GM23338 (cell line): Measurements from ENCODE around the gene FAM83F. TPM values are rescaled to one million over a fixed set of nuclear protein-coding genes. Genes with fewer than 3 reads are reported as not detected.

Source experiments
- ATAC-seq: fragments of 200-7000 bp; cut with Tn5 transposase; 3 replicates; pipeline ENCODE4 v1.9.1; 2020
- DNase-seq: peaks from one replicate; pipeline ENCODE4 v3.0.0-alpha.2; 2015; ENCODE audit warnings: low spot score
- H2AFZ ChIP-seq: fragments of 200-600 bp; sonication (generic); 2 replicates; pipeline ENCODE4 v1.8.0; 2016; ENCODE audit warnings: antibody characterized with exemption, mild to moderate bottlenecking, moderate library complexity
- H3F3A ChIP-seq: fragments of 200-600 bp; sonication (generic); replicated peaks from 2 replicates; pipeline ENCODE4 v1.8.0; 2017; ENCODE audit warnings: antibody characterized with exemption, mixed run types, low read depth
- H3K27ac ChIP-seq: fragments of 200-600 bp; sonication (generic); 2 replicates; pipeline ENCODE4 v1.6.1; 2016; ENCODE audit warnings: low read depth
- H3K27me3 ChIP-seq: fragments of 200-600 bp; sonication (generic); 2 replicates; pipeline ENCODE4 v1.8.0; 2016; ENCODE audit warnings: mild to moderate bottlenecking, mixed run types, moderate library complexity; ENCODE audit not compliant: insufficient read depth
- H3K36me3 ChIP-seq: fragments of 200-600 bp; sonication (generic); 2 replicates; pipeline ENCODE4 v1.8.0; 2016; ENCODE audit warnings: mild to moderate bottlenecking; ENCODE audit not compliant: insufficient read depth
- H3K4me1 ChIP-seq: fragments of 200-600 bp; sonication (generic); 2 replicates; pipeline ENCODE4 v1.8.0; 2016; ENCODE audit warnings: mild to moderate bottlenecking, moderate library complexity; ENCODE audit not compliant: insufficient read depth
- H3K4me2 ChIP-seq: fragments of 200-600 bp; sonication (generic); 2 replicates; pipeline ENCODE4 v1.7.1; 2017; ENCODE audit warnings: mixed run types
- H3K4me3 ChIP-seq: fragments of 200-600 bp; sonication (generic); 2 replicates; pipeline ENCODE4 v1.6.1; 2016; ENCODE audit warnings: mixed run types
- H3K79me2 ChIP-seq: fragments of 200-600 bp; sonication (generic); replicated peaks from 2 replicates; pipeline ENCODE4 v1.8.0; 2017; ENCODE audit warnings: mild to moderate bottlenecking; ENCODE audit not compliant: insufficient read depth
- H3K9me2 ChIP-seq: fragments of 200-600 bp; sonication (generic); 2 replicates; pipeline ENCODE4 v1.8.0; 2017; ENCODE audit not compliant: insufficient read depth
- H4K20me1 ChIP-seq: fragments of 200-600 bp; sonication (generic); replicated peaks from 2 replicates; pipeline ENCODE4 v1.8.0; 2017; ENCODE audit warnings: mild to moderate bottlenecking; ENCODE audit not compliant: insufficient read depth
- H3K27ac Mint-ChIP-seq: 2 replicates; pipeline ENCODE4 v1.8.0; 2020; ENCODE audit warnings: inconsistent platforms, mild to moderate bottlenecking, moderate library complexity, mixed read lengths
- H3K27me3 Mint-ChIP-seq: 3 replicates; pipeline ENCODE4 v1.8.0; 2022; ENCODE audit warnings: low read depth, mild to moderate bottlenecking, moderate library complexity, mixed read lengths, inconsistent platforms; ENCODE audit not compliant: insufficient read depth, poor library complexity
- H3K36me3 Mint-ChIP-seq: 3 replicates; pipeline ENCODE4 v1.8.0; 2021; ENCODE audit warnings: low read depth, mild to moderate bottlenecking, inconsistent platforms, moderate library complexity, mixed read lengths
- H3K4me1 Mint-ChIP-seq: 3 replicates; pipeline ENCODE4 v1.8.0; 2020; ENCODE audit warnings: mild to moderate bottlenecking, inconsistent platforms, mixed read lengths
- H3K4me3 Mint-ChIP-seq: 3 replicates; pipeline ENCODE4 v1.8.0; 2021; ENCODE audit warnings: moderate library complexity, mild to moderate bottlenecking, inconsistent platforms, mixed read lengths
- H3K9me3 Mint-ChIP-seq: 3 replicates; pipeline ENCODE4 v1.8.0; 2020; ENCODE audit warnings: moderate library complexity, mild to moderate bottlenecking, inconsistent platforms, mixed read lengths
- CREB1 ChIP-seq: fragments of 250-450 bp; sonication (Bioruptor Pico); IDR thresholded peaks from 2 replicates; pipeline ENCODE4 v1.5.0; 2020; ENCODE audit warnings: low read depth, mild to moderate bottlenecking, moderate library complexity
- CTCF ChIP-seq, 2 experiments: fragments of 200-600 bp in 1 of 2; sonication (generic) in 1 of 2; conservative IDR thresholded peaks; 2 replicates each; pipeline versions ENCODE4 v1.5.1 to v1.6.1; 2016 to 2017; ENCODE audit warnings: antibody characterized with exemption in 2 of 2, low read depth in 2 of 2, mild to moderate bottlenecking in 2 of 2, moderate library complexity in 1 of 2
- ETS1 ChIP-seq: IDR thresholded peaks from 2 replicates; pipeline ENCODE4 v1.6.1; 2016; ENCODE audit warnings: antibody characterized with exemption
- EZH2 ChIP-seq: fragments of 200-600 bp; sonication (generic); IDR thresholded peaks from one replicate; pipeline ENCODE4 v1.8.0; 2017; ENCODE audit warnings: antibody characterized with exemption, mild to moderate bottlenecking, low read depth; ENCODE audit not compliant: unreplicated experiment
- EZH2phosphoT487 ChIP-seq: fragments of 200-600 bp; sonication (generic); IDR thresholded peaks from one replicate; pipeline ENCODE4 v1.8.1; 2018; ENCODE audit warnings: antibody characterized with exemption; ENCODE audit not compliant: unreplicated experiment
- JUNB ChIP-seq: IDR thresholded peaks from one replicate; pipeline ENCODE4 v1.6.1; 2016; ENCODE audit warnings: antibody characterized with exemption; ENCODE audit not compliant: unreplicated experiment
- NANOG ChIP-seq: IDR thresholded peaks from 2 replicates; pipeline ENCODE4 v1.6.1; 2016; ENCODE audit warnings: antibody characterized with exemption, borderline replicate concordance
- POLR2AphosphoS5 ChIP-seq: IDR thresholded peaks from 2 replicates; pipeline ENCODE4 v1.6.1; 2016; ENCODE audit warnings: antibody characterized with exemption, low read depth
- REST ChIP-seq: IDR thresholded peaks from one replicate; pipeline ENCODE4 v1.6.1; 2018; ENCODE audit warnings: antibody characterized with exemption; ENCODE audit not compliant: unreplicated experiment
- STAT1 ChIP-seq: IDR thresholded peaks from one replicate; pipeline ENCODE4 v1.6.1; 2016; ENCODE audit warnings: antibody characterized with exemption; ENCODE audit not compliant: unreplicated experiment
- ZNF114 ChIP-seq: fragments of 250-450 bp; sonication (Bioruptor Pico); IDR thresholded peaks from 2 replicates; pipeline ENCODE4 v1.5.0; 2020; ENCODE audit warnings: mild to moderate bottlenecking, moderate library complexity
- ZNF331 ChIP-seq: fragments of 250-450 bp; sonication (Bioruptor Pico); IDR thresholded peaks from 2 replicates; pipeline ENCODE4 v1.5.0; 2020; ENCODE audit warnings: low read depth, mild to moderate bottlenecking, moderate library complexity
- ZNF462 ChIP-seq: fragments of 250-450 bp; sonication (Bioruptor Pico); IDR thresholded peaks from 2 replicates; pipeline ENCODE4 v1.5.0; 2020; ENCODE audit warnings: mild to moderate bottlenecking, moderate library complexity
- polyA plus RNA-seq: library from polyadenylated mRNA; unstranded; fragments of >200 nt; fragmentation: Nextera tagmentation; extraction: Ambion mirVana; gene quantifications from 2 replicates; pipeline ENCODE4 v1.2.1, GENCODE V29; 2016
- total RNA-seq: library from RNA; depleted of rRNA; stranded (reverse); fragments of >200 nt; shearing (Covaris generic); gene quantifications from 2 replicates; pipeline ENCODE4 v1.2.3, GENCODE V29; 2014

Gene FAM83F
- total and polyA plus RNA-seq, 2 experiments from 2014 or later, result 3.7 to 15.9 TPM

GRCh38 chr22:39947220-39948216 lies 47.2 kb upstream of the FAM83F start:
- Mint-ChIP-seq H3K27me3 (peaks cover 4% of the 10 kb centered on the region), H3K27ac (no peak overlapping the region), H3K9me3 (no peaks in the 10 kb centered on the region; the same call in 2 of the 3 replicates), H3K4me3 (no peak overlapping the region), H3K36me3 (no peaks in the 10 kb centered on the region; the same call in 2 of the 3 replicates), H3K4me1 (peaks cover 43% of the 10 kb centered on the region)
- Histone ChIP-seq H3K79me2 (no peaks in the 10 kb centered on the region), H3K4me1 (peaks cover 44% of the 10 kb centered on the region), H3K27ac (no peak overlapping the region), H3K36me3 (no peaks in the 10 kb centered on the region), H3K27me3 (no peaks in the 10 kb centered on the region), H3K9me2 (peaks cover 4% of the 10 kb centered on the region; the same call in 1 of the 2 replicates), H3K4me2 (peak overlapping the region; percentile 56; the same call in 1 of the 2 replicates), H2AFZ (peak overlapping the region; percentile 86; the same call in 1 of the 2 replicates), H3K4me3 (no peak overlapping the region), H3F3A (peaks cover 2% of the 10 kb centered on the region; the same call in 1 of the 2 replicates), H4K20me1 (no peaks in the 10 kb centered on the region)
- no peak for TF ChIP-seq EZH2
- TF ChIP-seq STAT1, result no peak
- no peak for TF ChIP-seq CREB1 (CRISPR knock-in tag)
- no peak for TF ChIP-seq ZNF331 (CRISPR knock-in tag)
- TF ChIP-seq POLR2AphosphoS5, result no peak
- TF ChIP-seq CTCF (conservative IDR thresholded peaks at IDR 0.05; ENCODE audit: low read depth in 2 of 2), result no peak
- TF ChIP-seq ZNF462 (CRISPR knock-in tag), result no peak
- no peak for TF ChIP-seq ZNF114 (CRISPR knock-in tag)
- no peak for TF ChIP-seq REST
- TF ChIP-seq NANOG, result no peak
- no peak for TF ChIP-seq JUNB
- TF ChIP-seq EZH2phosphoT487, result no peak
- TF ChIP-seq ETS1, result no peak
- DNase-seq (no peak), ATAC-seq (no peak)
